Lower lobe of right lung (tissue), 2 donors: ENCODE measurements around the gene HPCAL1. TPM values are rescaled to one million over a fixed set of nuclear protein-coding genes. Genes with fewer than 3 reads are reported as not detected.

Experiments used
- ATAC-seq, 2 donors: fragments of 200-7000 bp; cut with Tn5 transposase; one replicate each; pipeline ENCODE4 v1.9.1; 2020 to 2022; ENCODE audit warnings: mild to moderate bottlenecking in 2 of 2, moderate library complexity in 2 of 2
- DNase-seq: peaks from one replicate; pipeline ENCODE4 v3.0.0-alpha.2; 2020
- H3K27ac ChIP-seq: fragments of 200-600 bp; one replicate; pipeline ENCODE4 v1.8.0; 2022
- H3K27me3 ChIP-seq: fragments of 200-600 bp; one replicate; pipeline ENCODE4 v1.8.0; 2022; ENCODE audit warnings: low read depth
- H3K36me3 ChIP-seq: fragments of 200-600 bp; one replicate; pipeline ENCODE4 v1.8.0; 2022; ENCODE audit warnings: mild to moderate bottlenecking
- H3K4me1 ChIP-seq: fragments of 200-600 bp; one replicate; pipeline ENCODE4 v1.8.0; 2022
- H3K4me3 ChIP-seq: fragments of 200-600 bp; one replicate; pipeline ENCODE4 v1.8.0; 2022; ENCODE audit warnings: mild to moderate bottlenecking
- H3K9me3 ChIP-seq: fragments of 200-600 bp; one replicate; pipeline ENCODE4 v1.8.0; 2022
- intact Hi-C: fragments of 100-400 bp; cut with DNase I; formaldehyde crosslinking; loops from one replicate; pipeline ENCODE4 v1.11.0; 2022
- total RNA-seq: library from RNA; stranded (reverse); fragmentation: NEBNext Ultra II Directional; extraction: Animal tissue kit (Norgen Biotek cat#: 25700); gene quantifications from one replicate; pipeline ENCODE4 v1.2.1, GENCODE V29; 2021
- TF ChIP-seq, protein P1 (sequence below): fragments of 200-600 bp; IDR thresholded peaks from one replicate; pipeline ENCODE4 v1.8.0; 2022; ENCODE audit warnings: antibody characterized with exemption, mild to moderate bottlenecking
- donor health status: DM: no; HTN: yes; CAD: no; lungs with severe emphysema.

Gene HPCAL1
- total RNA-seq, 1 donor from 2014 or later = 132 TPM

DNA sequence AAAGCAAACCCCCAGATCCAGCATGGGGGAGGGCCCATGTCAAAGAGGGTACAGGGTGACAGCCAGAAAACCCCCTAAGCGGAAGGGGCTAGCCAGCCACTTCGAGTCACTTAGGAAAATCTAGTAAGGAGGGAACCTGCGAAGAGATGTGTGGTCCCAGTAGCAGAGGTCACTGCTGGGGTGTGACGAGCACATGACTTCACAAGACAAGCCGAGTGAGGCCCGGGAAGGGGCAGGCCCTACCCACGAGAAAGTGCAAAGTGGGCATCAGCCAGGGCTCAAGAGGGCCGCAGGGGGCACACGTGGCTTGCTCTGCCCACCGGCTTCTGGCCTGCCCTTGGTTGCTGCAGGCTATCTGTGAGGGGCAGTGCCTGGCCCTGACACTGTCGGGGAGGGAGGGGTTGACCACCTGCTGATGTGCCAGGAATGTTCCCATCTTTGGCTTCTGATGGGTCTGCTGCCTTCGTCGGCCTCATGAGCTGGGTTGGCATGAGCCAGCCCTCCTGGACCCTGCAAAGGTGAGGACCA, 133.9 kb downstream of the HPCAL1 start:
- no peak for DNase-seq
- TF ChIP-seq, protein P1, sequence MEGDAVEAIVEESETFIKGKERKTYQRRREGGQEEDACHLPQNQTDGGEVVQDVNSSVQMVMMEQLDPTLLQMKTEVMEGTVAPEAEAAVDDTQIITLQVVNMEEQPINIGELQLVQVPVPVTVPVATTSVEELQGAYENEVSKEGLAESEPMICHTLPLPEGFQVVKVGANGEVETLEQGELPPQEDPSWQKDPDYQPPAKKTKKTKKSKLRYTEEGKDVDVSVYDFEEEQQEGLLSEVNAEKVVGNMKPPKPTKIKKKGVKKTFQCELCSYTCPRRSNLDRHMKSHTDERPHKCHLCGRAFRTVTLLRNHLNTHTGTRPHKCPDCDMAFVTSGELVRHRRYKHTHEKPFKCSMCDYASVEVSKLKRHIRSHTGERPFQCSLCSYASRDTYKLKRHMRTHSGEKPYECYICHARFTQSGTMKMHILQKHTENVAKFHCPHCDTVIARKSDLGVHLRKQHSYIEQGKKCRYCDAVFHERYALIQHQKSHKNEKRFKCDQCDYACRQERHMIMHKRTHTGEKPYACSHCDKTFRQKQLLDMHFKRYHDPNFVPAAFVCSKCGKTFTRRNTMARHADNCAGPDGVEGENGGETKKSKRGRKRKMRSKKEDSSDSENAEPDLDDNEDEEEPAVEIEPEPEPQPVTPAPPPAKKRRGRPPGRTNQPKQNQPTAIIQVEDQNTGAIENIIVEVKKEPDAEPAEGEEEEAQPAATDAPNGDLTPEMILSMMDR = no peak
- intact Hi-C loops = loop anchor here (5.0 kb wide), 1 partner anchor 314 kb away; the partner anchor contains the start of gene RRM2

DNA sequence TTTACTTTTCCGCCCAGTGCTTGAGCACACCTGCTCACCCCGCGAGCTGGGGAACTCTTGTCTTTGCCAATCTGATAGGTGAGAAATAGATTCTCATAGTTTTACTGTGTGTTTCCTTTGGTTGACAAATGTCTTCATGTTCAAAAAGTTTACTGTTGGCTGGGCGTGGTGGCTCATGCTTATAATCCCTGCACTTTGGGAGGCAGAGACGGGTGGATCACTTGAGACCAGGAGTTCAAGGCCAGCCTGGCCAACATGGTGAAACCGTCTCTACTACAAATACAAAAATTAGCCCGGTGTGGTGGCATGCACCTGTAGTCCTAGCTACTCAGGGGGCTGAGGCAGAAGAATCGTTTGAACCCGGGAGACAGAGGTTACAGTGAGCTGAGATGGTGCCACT, 135.1 kb downstream of the HPCAL1 start:
- Histone ChIP-seq H3K27ac (no peak overlapping the region), H3K36me3 (peaks cover 40% of the 10 kb centered on the region), H3K27me3 (no peaks in the 10 kb centered on the region), H3K9me3 (no peaks in the 10 kb centered on the region), H3K4me3 (no peak overlapping the region), H3K4me1 (no peaks in the 10 kb centered on the region)
- intact Hi-C loops = loop anchor here (5.0 kb wide), 1 partner anchor 316 kb away; the partner anchor contains the start of gene RRM2
- DNase-seq (no peak), ATAC-seq (no peak)
- TF ChIP-seq, protein P1 = no peak

More for the DNA sequence above, 133.9 kb downstream of the HPCAL1 start:
- no peak for ATAC-seq
- peaks cover 10% of the 10 kb centered on the region for H3K4me1 ChIP-seq
- H3K27me3 ChIP-seq = no peaks in the 10 kb centered on the region
- H3K4me3 ChIP-seq = no peak overlapping the region
- H3K36me3 ChIP-seq = peaks cover 28% of the 10 kb centered on the region
- no peak overlapping the region for H3K27ac ChIP-seq
- H3K9me3 ChIP-seq = no peaks in the 10 kb centered on the region

DNA sequence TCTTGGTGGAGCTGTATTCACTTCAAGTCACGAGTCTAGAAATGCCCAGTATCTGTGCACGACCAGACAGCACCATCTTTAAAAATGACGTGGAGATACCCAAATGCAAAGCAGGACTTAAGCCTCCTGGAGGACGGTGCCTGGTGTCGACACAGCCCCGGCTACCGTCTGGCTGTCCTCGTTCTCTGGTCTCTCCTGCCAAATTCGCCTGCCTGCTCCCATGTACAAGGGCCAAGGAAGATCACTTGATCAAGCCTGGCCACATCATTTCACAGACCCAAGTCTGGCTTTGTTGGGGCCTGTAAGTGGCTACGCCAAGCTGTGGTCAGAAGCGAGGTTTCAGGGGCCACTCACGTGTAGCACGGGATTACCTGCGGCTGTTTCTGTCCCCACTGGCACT, 136.0 kb downstream of the HPCAL1 start:
- Histone ChIP-seq H3K36me3 (peaks cover 49% of the 10 kb centered on the region), H3K27ac (no peak overlapping the region), H3K4me3 (no peak overlapping the region), H3K9me3 (no peaks in the 10 kb centered on the region), H3K4me1 (no peaks in the 10 kb centered on the region), H3K27me3 (no peaks in the 10 kb centered on the region)
- DNase-seq (no peak), ATAC-seq (no peak)
- intact Hi-C loops = loop anchor here (5.0 kb wide), 1 partner anchor 316 kb away; the partner anchor contains the start of gene RRM2
- TF ChIP-seq, protein P1 = no peak

DNA sequence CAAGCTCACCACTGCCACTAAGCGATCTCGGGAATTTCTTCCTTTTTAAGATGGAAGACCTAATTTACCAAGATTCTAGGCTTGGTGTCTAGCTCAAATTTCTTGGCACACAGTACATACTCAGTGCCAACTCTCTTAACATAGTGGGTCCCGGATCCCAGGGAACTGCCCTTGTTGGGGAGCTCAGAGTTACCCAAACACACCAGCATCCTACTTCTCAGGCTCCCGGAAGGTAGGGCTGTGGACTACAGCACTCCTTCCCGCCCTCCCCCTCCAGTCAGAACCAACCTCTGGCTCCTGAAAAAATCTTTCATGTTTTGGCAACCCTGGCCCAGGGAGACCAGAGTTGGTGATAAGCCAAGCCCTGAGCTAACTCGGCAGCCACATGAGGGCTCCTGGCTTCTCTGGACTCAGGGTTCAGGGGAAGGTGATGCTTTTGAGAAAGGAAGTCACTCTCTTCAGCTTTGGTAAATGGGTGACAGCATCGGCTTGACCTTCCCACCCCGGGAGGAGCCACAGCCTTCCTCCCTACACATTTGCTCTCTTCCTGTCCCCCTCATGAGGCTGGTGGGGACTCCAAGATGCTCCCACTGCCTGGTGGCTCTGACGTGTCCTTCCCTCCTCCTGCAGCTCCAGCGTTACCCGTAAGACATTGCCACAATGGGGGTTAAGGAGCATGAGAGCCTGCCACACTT, 136.6 kb downstream of the HPCAL1 start:
- no peaks in the 10 kb centered on the region for H3K27me3 ChIP-seq
- no peaks in the 10 kb centered on the region for H3K9me3 ChIP-seq
- no peak for ATAC-seq
- H3K27ac ChIP-seq = no peak overlapping the region
- intact Hi-C loops = loop anchor here (5.0 kb wide), 1 partner anchor 317 kb away; the partner anchor contains the start of gene RRM2
- no peaks in the 10 kb centered on the region for H3K4me1 ChIP-seq
- no peak for DNase-seq
- H3K36me3 ChIP-seq = peaks cover 55% of the 10 kb centered on the region
- TF ChIP-seq, protein P1 = no peak
- H3K4me3 ChIP-seq = no peak overlapping the region

DNA sequence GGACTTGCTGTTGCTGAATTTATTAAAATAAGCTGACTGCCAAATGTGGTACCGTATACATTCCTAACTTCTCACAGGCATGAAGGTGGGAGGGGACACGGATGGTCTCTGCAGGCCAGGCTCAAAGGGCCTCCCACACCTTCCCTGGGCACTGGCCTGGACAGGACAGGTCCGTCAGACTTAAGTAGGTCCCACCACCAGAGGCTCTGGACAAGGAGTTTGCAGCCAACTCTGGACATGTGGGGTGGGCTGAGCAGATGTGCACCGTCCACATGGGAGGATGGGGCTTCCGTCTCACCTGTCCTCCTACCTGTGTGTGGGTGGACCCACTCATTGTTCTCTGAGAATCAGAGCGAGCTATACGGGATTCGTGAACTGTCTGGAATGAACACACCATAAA, 137.3 kb downstream of the HPCAL1 start:
- Histone ChIP-seq H3K4me1 (no peaks in the 10 kb centered on the region), H3K36me3 (peaks cover 61% of the 10 kb centered on the region), H3K9me3 (no peaks in the 10 kb centered on the region), H3K27ac (no peak overlapping the region), H3K27me3 (no peaks in the 10 kb centered on the region), H3K4me3 (no peak overlapping the region)
- DNase-seq (no peak), ATAC-seq (no peak)
- TF ChIP-seq, protein P1 = no peak
- intact Hi-C loops = loop anchor here (5.0 kb wide), 1 partner anchor 318 kb away; the partner anchor contains the start of gene RRM2
